HG03196 (cell line): ENCODE measurements around the gene CFL1.
"Not testable (repeated sequence)": the region's sequence is repeated elsewhere in the genome, so short reads cannot be mapped to it uniquely, and the experiment has no call there.

Experiments
- ATAC-seq: cut with Tn5 transposase; IDR thresholded peaks from one replicate; pipeline ENCODE4 v1.9.1; 2021; ENCODE audit not compliant: unreplicated experiment

The CFL1 gene

DNA sequence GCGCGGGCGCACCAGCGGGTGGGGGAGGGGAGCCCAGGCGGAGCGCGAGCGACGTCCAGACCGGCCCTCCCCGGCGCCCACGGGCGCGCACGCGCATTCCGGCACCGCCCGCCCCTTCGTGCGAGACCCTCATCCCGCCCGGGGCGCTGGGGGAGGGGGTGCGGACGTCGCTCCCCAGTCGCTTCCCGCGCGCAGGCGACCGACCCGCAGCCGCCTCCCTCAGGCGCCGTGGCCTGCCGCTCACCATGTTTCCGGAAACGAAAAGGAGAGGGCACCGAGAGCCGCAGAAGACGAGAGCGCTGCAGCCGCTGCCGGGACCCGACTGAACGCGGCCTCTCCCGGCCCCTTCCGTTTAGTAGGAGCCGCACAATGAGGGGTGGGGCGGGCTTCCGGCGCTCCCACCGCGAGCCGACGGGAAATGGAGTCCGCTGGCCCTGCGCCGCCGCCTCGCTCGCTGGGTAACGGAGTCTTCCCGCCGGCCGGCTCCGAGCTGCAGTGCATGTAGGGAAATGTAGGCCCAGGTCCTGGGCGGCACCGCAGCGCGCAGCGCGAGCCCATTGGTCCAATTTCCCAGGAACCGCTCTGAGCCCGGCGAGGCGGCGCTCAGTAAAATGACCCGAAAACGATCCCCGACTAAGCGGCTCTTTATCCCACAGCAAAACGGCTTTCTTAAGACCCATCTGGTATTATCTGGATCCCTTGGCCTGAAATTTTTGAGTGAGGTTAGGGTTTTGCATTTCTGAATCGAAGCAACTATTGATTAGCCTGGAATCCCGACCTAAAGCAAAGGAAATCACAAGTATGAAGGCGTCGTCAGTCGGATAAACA is at the start of gene CFL1:
CFL1 (minus strand) TSS at position 328 of the 828 bp plus-strand sequence; CDS start at position 247, 81 bp downstream.
- ATAC-seq: peak; percentile 53

DNA sequence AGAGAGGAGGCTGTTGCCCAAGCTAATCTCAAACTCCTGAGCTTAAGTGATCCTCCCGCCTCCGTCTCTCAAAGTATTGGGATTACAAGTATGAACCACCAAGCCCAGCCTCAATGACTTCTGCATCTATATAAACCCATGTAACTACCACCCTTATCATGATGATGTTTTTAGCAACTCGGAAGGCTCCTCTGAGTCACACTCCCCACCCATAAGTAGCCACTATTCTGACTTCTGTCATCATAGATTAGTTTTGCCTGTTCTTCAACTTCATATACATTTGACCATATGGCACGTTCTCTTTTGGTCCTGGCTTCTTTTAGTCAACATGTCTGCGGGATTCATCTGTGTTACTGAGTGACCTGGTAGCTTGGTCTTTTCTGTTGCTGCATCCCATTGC is 48.6 kb upstream of the CFL1 start:
- no peak for ATAC-seq

DNA sequence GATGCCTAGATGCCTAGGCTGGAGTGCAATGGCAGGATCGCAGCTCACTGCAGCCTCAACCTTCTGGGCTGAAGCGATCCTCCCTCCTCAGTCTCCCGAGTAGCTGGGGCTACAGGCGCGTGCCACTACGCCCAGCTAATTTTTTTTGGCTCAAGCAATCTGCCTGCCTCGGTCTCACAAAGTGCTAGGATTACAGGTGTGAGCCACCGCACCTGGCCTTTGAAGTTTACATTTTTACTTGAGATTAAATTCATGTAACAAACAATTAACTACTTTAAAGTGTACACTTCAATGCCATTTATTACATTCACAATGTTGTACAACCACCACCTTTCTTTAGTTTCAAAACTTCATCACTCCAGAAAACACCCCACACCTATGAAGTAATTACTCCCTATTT is 45.7 kb upstream of the CFL1 start:
- no peak for ATAC-seq

DNA sequence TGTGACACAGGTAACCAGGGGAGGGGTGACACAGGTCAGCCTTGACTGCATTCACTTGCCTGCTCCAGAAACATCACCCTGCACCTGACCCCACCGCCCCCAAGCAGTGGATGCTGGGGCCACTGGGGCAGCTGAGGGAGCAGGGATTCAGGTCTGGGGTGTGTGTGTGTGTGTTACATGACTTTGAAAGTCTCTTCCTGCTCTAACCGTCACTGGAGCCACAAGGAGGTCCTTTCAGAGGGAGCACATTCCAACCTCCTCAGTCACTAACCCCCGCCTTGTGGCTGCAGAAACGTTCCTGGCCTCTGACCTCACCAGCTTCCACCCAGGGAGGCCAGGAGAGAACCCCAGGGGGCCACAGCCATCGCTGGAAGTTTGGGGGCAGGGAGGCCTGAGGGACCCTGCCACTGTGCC is 45.1 kb upstream of the CFL1 start:
- ATAC-seq: no peak

DNA sequence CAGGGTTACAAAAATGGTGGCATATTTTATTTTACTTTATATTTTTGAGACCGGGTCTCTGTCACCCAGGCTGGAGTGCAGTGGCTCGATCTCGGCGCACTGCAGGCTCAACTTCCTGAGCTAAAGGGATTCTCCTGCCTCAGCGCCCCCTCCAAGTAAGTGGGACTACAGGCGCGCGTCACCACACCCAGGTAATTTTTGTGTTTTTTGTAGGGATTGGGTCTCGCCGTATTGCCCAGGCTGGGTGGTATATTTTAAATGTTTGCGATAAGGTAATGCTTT is 42.9 kb upstream of the CFL1 start:
- no peak for ATAC-seq

DNA sequence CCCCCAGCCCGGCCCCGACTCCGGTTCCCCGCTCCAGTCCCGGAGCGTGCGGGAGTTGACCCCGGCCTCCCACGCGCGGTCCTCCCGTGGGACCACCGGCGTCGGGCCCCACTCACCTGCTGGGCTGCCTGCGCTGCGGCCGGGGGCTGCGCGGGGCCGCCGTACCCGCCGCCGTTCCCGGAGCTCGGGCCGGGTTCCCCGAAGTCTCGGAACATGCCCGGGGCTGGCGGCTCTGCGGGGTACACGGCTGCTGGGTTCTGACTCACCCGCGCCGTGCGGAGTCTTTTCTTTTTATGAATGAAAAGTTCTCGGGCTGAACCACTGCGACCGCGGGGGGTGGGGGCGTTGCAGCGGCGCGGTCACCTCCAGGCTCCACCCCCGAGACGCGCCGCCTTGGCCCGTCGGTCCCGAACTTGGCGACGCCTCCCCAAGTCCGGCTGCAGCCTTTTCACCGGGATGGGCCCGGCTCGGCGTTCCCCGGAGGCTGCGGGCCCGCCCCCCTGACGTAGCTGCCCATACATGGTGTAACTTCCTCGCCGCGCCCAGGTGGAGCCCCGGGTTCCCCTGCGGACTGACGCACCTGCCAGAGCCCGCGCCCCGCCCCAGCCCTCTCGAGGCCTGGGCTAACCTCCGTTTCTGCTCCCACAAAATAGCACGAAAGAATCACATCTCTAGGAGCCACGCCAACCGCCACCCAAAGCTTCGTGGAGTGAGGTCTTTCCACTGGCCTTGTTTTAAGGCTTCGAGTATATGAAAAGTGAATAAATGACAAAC is 42.3 kb upstream of the CFL1 start, which contains the start of gene FOSL1:
FOSL1 (minus strand) TSS at position 264 of the 774 bp plus-strand sequence; CDS start at position 215, 49 bp downstream.
- peak; percentile 71 for ATAC-seq

DNA sequence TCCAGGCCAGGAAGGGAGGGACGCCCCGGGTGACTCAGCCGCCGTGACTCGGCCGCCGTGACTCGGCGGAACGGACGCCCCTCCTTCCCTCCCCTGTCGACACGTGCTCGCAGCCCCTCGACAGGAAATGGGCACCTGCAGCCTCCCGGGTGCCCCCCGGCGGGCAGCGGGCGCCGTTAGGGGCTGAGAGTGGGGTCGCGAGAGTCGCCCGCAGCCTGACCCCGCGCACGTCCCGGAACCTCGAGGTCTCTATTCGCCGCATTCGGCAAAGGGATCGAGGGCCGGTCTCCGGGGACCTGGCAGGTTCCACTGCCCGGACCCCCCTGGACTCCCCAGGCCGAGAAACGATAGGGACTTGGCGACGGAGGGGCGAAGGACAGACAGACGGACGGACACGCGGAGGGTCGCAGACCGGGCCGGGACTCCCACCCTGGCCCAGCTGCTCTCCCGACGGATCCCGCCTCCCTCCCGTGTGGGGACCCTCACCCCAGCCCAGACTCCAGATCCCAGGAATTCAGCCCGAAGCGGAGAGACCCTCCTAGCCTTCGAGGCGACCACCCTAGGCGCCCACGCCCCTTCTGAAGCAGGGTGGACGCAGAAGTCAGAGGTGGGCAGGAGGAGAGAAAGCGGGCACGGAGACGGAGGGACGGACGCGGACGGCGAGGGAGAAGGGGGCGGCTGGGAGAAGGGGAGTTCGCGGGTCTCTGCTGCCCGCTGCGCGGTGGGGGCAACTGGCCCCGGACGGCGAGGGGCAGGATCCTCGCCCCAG is 41.6 kb upstream of the CFL1 start:
- no peak for ATAC-seq

DNA sequence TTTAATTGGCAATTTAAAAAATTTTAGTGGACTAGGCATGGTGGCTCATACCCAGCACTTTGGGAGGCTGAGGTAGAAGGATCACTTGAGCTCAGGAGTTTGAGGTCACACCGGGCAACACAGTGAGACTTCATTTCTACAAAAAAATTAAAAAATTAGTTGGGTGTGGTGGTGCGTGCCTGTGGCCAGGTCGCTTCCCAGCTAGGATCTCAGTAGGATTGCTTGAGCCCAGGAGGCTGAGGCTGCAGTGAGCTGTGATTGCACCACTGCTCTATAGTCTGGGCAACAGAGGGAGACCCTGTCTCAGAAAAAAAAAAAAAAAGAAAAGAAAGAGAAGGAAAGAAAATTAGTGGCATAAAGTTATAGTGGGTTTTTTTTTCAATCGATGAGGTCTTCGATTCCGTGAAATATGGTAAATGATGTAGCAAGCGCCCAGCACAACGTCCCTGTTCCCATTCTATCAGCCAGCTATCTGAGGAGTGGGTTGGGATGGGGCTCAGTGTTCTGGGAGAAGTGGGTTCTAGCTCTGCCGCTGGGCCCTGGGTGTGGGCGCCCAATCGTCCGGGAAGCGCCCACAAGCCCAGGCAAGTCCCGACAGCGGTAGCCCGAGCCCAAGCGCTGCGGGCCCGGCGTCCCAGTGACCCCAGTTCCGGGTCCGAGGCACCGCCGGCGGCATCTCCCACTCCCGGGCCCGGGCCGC is 40.8 kb upstream of the CFL1 start:
- ATAC-seq: no peak

DNA sequence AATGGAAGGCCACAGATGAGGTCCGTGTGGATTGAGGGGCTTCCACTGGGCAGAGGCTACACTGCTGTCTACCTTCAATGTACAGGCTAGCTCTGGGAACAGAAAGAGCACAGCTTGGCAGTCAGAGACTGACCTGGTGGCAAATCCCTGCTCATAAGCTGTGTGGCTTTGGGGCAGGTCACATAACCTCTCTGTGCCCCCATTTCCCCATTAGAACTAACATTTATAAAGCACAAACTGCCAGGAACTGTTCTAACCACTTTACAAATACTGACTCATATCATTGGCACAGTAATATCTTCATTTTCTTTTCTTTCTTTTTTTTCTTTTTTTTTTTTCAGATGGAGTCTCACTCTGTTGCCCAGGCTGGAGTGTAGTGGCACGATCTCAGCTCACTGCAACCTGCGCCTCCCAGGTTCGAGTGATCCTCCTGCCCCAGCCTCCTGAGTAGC is 39.1 kb upstream of the CFL1 start:
- ATAC-seq: no peak

DNA sequence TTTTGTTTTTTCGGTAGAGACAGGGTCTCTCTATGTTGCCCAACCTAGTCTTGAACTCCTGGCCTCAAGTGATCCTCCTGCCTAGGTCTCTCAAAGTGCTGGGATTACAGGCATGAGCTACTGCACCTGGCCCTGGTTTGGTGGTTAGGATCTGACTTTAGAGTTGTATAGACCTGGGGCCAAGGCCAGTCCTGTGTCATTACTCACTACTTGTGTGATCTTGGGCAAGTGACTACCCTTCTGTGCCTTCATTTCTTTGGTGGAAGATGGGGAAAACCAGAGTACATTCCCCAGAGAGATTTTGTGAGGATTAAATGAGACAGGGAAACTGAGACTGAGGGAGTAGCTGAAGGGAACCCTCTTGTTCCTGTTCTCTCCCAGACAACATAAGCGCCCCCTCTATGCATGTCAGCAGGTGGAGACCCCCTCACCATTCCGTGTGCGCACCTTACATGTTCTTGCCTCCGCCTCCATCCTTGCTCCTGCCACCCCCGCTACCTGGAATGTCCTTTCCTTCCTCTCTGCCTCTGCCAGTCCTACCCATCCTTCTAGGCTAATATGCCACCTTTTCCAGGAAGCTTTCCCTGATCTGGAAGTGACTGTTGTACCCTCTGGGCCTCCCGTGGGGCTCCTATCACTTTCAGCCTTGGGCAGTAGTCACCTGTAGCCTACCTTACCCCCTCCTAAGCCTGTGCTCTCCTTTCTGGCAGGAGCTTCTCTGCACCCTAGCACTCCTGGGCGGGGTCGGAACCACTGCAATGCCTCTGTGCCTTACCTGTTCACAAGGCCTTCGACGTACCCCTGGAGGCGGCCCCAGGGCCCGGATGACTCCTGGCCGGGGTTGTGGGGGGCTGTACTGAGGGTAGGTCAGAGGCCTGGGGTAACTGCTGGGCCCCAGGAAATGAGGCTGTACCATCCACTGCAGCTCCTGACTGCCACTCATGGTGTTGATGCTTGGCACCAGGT is 38.3 kb upstream of the CFL1 start:
- ATAC-seq: no peak

DNA sequence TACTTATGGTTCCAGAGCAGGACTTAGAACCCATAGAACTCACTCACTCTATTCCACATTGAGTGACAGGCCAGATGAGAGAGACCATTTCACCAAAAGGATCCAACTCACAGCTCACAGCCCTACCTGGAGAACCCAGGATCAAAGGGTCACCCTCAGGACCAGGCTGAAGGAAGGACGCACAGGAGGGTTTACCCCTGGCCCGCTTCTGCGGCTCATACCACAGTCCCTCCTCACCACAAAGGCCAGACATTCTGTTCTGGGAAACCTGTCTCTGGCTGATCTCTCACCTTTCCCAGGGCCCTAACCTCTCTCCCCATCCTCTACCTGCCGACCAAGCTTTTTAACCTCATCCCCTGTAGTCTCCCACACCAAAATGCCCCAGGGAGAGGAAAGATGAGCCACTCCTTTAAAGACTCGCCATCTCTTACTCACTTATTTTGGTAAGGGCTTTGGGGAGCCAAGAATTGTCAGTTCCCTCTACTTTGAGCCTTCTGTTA is 37.6 kb upstream of the CFL1 start:
- ATAC-seq: no peak

DNA sequence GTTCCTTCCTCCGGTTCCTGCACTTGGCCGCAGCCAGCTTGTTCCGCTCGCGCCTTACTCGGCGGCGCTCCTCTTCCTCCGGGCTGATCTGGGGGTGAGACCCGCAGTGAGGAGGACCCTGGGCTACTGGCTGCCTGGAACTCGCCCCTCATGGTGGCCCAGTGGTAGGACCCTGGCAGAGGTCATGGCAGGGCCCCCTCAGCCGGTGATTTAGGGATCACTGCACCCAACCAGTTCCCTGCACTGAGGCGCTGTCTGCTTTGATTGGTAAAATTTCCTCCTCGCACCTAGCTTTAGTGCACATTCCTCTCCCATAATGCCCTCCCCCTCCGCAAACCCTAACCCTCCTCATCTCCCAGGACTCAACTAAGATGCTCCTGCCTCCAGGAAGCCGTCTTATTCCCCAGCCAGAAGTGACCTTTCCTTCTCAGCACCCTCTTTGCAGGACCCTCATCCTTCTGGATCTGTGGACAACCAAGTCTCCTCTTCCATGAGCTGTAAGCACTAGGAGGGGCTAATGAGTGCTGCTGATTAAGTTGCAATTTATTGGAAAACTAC is 36.1 kb upstream of the CFL1 start:
- ATAC-seq: no peak

DNA sequence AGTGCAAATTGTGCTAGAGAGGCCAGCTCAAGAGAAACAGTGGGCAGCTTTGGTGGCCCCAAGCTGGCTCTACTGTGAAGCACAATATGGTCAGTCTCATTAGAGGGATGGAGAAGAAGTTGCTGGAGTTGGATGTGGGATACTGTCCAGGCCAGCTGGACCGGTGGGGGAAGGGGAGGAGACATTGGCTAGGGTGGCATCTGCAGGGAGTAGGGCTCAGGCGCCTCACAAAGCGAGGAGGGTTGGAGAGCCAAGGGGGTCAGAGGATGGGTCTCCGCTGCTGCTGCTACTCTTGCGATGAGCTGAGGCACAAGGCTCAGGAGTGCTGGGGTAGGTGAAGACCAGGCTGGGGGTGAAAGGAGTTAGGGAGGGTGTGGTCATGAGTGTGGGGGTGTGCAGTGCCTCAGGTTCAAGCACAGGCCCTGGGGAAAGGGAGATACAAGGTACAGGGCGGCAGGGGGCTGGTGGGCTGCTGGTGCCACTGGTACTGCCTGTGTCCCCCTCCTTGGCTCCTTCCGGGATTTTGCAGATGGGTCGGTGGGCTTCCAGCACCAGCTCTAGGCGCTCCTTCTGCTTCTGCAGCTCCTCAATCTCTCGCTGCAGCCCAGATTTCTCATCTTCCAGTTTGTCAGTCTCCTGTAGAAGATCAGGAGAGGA is 34.8 kb upstream of the CFL1 start:
- no peak for ATAC-seq

DNA sequence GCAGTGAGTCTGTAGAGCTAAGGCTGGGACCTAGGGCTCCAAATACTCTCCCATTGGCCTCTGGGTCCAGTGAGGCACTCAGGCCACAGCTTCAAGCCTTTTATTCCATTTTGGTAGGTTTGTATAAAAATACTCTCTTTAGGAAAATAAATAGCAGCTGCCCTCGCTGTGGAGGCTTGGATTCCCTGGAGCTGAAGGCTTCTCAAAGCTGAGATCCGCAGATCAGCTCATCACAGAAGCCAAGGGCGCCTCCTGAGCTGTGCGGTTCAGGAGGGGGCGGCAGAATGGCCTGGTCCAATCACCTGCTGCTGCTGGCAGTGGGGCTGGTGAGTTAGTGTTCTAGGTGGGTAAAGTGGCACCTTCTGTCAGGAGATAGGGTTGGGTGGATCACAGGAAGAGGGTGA is 34.2 kb upstream of the CFL1 start:
- ATAC-seq: not testable (repeated sequence)

DNA sequence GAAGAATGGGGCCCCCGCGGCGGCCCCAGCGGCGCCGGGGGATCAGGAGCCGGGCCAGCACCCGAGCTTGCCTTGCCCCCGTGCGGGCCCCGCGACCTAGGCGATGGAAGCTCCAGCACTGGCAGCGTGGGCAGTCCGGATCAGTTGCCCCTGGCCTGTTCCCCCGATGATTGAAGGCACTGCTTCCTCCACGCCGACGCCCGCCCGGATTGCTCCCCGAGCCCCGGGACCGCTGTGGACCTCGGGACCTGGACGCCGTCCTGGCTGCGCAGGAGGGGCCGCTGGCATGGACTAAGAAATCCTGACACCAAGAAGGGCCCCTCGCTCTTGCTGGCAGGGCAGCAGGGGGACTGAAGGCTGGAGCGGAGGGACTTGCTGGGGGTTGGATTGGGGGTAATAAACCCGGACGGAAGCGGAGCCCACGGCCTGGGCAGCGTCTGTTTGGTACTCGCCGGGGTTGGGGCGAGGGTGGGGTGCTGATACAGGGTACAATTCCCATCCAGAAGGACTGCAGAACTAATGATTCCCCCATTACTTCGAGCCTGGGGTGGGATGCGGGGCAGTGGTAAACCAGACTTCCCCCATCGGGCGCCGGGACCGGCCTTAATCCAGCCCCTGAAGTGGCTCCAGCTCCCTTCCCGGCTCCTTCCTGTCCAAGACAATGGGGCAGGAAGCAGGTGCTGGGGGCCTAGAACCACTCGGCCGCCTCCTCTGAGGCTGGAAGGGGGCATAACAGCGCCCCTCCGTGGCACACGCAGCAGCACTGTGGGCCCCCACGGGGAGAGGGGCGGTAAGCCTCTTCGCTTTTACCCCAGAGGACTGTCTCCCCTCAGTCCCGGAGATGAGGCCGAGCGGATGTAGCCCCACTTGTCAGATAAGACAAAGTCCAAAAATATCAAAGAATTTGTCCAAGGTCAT is 33.5 kb upstream of the CFL1 start:
- ATAC-seq: no peak

DNA sequence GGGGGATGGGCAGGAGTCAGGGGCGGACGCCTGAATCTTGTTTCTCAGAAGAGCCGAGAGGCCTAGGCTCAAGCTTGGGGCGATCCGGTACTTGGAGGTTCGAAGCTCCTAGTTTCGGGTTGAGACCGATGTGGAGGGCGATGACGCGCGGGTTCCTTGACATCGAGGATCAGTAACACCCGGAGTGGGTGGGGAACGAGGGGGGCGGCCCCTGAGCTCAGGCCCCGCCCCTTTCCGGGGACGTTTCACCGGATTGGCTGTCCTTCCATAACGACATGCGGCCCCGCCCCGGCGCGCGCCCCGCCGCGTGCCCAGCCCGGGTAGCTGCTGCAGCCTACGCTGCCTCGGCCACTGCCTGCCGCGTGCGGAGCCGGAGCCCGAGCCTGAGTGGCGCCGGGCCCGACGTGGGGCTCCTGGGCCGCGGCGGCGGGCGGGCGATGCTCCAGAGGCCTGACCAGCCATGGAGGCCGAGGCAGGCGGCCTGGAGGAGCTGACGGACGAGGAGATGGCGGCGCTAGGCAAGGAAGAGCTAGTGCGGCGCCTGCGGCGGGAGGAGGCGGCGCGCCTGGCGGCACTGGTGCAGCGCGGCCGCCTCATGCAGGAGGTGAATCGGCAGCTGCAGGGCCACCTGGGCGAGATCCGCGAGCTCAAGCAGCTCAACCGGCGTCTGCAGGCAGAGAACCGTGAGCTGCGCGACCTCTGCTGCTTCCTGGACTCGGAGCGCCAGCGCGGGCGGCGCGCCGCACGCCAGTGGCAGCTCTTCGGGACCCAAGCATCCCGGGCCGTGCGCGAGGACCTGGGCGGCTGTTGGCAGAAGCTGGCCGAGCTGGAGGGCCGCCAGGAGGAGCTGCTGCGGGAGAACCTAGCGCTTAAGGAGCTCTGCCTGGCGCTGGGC is 32.6 kb upstream of the CFL1 start, which contains the start of gene CCDC85B:
CCDC85B (plus strand) TSS at position 350 of the 895 bp plus-strand sequence; CDS start at position 461, 111 bp downstream.
- ATAC-seq: peak; percentile 43
